HG03469 (cell line): ENCODE data around the gene GNL1.

Source experiments
- ATAC-seq: cut with Tn5 transposase; IDR thresholded peaks from one replicate; pipeline ENCODE4 v1.9.1; 2021; ENCODE audit warnings: mild to moderate bottlenecking, moderate library complexity, moderate number of reproducible peaks; ENCODE audit not compliant: unreplicated experiment

Gene GNL1

DNA sequence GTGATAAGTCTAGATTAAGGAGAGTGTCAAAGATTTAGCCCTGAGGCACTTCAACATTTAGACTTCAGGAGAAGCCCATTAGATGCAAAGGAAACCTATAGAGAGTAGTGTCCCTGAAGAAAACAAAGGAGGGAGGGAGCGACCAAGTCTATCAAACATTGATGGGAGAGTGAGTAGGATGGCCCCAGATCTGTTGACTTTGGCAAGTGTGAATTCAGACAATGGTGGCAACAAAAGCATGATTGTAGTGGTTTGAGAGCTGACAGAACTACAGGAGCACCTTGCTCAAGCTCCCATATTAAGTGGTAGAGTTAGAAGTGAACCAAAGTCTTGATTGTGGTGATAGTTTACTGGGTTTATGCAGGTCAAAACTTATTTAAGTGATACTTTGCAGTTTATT, 14.0 kb upstream of the GNL1 start:
- no peak for ATAC-seq

DNA sequence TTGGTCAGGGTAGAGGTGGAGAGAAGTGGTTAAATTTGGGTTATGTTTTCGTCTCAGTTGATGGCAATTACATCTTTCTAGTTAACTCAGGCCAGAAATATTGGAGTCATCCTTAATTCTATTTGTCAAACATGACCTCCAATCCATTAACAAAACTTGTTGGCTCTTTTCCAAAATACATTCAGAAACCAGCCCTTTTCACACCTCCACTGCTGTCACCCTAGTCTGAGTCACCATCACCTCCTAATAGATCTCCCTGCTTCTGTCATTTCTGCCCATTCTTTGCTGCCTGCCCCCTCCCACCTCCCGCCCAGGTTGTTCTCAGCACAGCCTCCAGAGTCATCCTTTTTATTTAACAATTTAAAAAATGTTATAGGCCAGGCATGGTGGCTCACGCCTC, 12.0 kb upstream of the GNL1 start:
- ATAC-seq: no peak

DNA sequence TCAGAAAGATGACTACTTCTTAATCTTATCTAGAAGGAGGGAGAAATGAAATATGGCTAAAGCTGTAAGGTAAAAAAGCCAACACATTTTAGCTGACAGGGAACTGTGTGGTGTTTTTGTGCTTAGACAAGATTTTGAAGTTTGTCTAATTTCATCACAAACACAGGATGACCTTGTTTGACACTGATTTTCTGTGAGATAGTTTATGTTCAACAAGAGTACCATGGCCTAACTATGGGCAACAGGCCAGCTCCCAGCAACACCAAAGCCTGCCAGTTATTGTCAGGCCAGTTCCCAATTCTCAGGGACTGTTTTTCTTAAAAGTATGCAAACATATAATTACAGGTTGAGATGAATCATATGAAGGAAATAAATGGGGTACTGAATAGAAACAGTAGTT, 9.5 kb upstream of the GNL1 start:
- no peak for ATAC-seq

DNA sequence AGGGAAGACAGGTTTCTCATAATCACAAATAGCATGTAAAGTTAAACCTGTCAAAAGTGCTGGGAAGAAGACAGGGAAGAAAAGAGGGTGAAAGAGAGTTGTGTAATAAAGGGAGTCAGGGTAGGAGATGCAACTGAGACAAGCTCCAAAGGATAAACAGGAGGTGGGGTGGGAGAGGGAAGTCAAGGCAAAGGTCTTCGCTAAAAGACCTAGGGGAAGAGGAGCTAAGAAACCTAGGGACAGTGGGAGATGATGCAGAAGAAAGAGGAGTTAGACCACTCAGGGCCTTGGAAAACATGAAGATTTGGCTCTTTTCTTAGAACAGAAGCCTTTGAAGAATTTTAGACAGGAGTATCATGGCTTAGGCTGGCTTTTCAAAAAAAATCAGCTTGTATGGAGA, 7.8 kb upstream of the GNL1 start:
- ATAC-seq: no peak

DNA sequence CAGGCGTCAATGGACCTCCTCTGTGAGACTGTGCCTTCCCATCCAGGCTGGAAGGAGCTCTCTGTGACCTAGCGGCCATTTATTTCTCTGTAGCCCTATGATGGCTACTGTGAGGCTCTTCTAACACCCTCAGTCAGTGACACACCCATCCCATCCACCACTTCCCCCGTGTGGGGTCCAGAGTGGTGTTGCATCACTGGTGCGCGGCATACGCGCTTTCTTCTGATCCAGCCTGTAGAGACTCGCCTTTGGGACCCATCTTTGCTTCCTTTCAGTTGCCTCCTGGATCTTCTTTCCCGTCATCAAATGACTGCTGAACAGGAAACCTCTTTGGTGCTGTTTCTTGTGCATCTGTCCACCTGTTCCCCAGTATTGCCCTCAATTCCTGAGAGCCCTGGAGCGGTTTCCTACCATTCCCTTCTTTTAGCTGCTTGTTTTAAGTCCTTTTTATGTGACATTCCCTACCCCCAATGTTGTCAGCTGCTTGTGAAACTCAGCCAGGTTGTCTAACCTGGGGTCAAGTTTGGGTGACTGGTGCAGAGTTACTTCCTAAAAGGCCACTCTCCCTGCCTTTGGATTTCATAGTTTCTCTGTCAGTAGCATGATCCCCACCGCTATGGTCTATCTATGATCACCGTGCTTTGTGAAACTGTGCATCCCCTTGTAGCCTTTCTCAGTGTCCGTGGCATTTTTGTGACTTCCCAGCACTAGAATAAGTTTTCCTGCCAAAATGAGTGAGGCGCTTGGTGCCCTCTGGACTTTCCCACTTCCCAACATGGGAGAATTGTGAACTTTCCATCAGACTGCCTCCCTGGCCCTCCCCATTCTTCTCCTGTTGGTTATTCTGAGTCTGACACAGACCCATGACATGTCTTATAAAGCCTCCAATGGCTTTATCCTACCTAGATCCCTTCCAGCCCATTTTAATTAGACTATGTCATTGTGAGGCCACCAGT, 6.5 kb upstream of the GNL1 start:
- ATAC-seq: no peak

DNA sequence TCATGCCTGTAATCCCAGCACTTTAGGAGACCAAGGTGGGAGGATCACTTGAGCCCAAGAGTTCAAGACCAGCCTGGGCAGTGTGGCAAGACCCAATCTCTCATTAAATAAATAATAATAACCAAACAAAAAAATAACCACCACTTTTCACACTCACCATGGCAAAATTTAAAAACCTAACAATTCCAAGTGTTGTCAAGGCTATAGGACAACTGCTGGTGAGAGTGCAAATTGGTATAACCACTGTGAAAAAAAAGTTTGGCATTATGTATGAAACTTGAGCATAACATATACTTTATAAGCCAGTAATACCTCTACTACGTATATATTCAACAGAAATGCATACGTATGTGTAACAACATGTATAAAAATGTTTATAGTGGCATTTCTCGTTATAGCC, 4.6 kb upstream of the GNL1 start:
- no peak for ATAC-seq

DNA sequence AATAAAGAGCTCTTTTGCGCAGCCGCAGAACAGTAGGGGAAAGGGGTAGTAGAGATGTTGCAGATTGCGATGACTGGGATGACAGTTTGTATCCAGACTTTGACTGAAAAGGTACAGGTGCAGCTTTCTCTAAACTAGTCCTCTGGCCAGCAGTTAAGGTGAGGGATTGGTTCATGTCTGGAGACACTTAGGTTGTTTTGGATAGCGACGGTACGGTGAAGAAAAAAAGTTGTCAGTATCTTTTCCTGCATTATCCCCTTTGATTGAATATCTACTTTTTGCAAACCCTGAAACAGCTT, 1.3 kb upstream of the GNL1 start:
- no peak for ATAC-seq

DNA sequence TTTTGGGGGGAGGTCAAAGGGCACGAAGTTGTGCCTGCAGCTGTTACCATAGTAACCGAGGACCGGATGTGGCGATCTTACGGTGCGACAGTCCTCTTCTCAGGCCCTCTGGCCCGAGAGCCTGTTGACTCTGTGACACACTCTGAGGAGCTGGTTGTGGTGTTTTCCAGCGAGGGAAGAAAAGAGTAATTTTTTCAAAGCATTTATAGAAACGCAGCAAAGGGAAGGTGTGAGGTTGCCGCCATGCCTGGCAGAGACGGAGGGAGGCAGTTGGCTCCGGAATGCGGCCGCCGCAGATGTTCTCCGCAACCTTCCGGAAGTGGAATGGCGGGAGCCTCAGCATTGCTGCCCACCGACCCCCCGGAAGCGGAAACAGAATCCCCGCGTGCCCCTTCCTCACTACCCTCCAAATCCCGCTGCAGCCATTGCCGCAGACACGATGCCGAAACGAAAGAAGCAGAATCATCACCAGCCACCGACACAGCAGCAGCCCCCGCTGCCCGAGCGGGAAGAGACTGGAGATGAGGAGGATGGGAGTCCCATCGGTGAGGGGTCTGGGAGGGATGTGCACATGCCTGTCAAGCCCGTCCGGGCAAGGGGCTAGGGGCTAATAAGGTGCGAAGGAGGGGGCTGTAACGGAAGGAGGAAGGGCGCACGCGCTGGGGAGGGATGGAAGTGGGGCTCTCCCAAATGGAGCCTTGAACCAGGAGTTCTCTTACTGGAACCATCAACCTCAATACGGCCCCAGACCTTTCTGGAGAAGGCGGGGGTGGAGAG, 805 bp upstream of the GNL1 start, which contains the start of gene PRR3:
TSS of gene PRR3 (plus strand) at position 390 of the 777 bp plus-strand sequence. CDS start at position 440, 50 bp downstream.
- ATAC-seq: no peak

DNA sequence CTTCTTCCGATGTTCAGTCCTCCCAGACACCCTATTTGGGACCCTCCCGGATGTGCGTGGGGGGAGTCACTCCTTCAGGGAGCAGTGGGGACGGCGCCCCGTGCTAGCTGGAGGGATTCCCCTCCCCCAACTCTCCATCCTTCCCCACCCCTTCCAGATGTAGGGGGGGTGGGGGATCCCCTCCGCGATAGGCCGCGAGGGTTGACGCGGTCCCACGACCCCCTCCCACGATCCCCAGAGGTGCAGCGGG, 548 bp downstream of the GNL1 start:
- no peak for ATAC-seq

DNA sequence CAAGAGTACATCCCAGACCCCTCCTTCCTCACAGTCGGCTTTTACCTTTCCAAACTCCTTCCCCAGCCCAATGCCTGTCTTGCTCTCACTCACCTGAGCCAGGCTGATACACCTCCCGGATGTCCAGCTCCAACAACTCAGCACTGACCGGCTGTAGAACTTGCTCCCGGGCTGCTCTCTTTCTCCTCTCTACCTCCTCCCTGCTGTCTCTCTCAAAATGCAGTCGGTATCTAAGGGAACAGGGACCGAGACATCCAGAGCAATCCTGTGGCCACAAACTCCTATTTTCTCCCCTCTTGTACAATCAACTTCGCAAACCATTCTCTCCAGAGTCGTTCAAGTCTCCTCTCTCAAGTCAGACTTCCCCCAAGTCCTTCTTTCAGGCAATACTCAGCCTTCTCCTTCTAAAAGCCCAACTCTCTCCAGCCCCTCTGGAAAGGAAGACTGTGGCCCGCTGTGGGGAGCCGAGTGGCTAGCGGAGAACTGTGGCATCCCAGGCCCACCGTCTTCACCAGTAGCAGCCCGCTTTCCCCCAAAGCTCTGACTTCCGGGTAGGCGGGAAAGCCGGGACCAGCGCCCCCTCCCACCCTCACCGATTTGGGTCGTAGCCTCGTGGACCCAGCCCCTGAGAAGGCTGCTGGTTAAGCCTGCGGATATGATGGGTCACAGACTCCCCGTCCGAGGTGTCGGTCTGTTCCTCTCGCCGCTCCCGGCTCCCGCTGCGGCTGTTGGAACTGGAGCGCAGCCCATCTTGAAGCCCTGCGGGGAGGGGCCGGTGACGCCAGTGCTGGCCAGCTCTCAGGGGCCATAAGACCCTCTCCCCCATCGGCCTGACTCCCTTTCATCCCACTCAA, 1.1 kb downstream of the GNL1 start:
- no peak for ATAC-seq

DNA sequence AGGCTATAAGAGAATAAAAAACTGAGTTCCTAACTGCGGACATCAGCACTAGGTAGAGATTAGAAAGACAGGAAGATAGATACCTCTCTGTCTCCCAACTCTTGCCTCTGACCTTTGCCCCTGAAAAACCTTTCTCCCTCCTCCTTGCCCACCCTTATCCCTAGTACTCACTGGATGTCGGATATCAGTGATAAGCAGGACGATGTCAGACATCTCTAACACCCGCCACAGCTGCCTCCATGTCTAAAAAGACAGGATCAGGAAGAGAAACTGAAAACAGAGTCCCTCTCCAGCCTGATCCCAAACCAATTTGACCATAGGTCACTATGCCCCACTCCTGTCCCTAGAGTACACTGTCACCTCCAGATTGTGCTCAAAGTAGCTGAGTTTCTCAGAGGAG, 1.9 kb downstream of the GNL1 start:
- ATAC-seq: no peak

DNA sequence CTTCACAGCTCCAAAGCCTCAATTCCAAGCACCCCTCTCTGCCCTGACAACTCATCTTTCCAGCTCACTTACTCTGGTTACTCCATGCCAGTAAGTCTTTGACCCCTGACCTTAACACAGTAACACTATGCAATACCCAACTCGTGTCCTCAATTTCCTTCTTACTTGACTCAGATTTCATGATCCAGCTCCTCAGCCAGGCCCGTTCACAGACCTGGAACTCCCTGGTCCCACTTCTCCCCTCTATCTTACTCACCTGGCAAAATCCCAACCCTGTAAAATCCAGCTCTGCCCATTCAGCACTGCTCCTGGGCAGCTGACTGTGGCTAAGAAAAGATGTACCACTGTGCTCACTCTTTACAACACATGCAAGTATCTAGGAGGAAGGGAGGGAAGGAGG, 7.9 kb downstream of the GNL1 start:
- no peak for ATAC-seq

DNA sequence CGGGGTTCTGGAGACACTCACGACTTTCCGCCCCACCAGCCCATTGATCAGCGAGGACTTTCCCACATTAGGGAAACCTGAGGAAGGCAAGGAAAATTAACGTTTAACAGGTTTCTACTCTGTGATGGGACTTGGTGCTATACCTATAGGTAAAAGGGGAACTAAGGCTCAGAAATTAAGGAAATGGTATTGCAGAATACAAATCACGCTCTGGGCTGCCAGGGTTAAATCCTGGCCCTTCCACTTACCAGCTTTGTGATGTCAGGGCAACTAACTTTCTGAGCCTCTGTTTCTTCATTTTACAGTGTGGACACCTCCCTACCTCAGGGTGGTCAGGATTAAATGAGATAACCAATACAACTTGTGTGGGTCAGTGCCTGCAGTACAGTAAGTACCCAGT, 8.8 kb downstream of the GNL1 start:
- ATAC-seq: no peak

DNA sequence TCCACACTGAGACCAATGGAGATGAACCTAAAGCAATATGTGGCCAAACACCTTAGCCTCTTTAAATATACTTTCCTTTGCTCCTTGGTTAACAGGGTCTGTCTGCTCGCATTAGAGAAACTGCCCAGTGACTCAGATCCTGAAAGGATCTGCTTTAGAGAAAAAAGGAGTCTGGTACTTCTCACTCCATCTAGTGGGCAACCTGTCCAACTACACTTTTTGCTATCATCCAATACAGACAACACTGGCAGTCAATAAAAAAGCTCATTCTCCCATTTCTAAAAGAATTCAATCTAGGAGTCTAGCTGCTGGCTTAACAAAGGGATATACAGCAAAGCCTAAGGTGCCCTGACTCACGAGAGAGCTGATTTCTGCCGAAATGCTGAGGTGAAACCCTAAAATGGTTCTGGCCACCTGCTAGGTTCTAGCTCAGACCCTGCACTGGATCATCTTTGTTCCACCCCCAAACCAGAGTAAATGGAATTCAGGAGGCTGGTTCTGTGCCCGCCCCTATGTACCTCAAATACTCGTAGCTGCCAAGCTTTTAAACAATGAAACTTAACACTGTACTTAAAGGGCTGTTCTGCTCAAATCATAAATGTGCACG, 11.5 kb downstream of the GNL1 start:
- no peak for ATAC-seq

DNA sequence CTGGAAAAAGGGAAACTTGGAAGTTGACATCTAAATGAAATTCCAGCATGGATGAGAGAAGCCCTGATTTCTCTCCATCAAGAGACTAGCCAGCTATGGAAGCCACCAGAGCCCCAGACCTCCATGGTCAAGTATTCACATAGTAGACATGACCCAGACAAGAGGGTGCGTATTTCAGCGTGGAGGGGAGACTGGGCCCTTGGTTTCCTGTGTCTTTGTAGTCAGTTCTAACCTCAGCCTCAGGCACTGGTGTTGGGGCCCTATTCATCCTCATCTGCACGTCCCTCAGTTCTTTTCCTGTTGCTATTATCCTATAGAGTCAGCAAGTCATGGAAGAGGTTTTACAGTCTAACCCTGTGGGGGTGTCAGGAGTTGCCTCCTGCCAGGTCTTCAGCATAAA, 12.5 kb downstream of the GNL1 start:
- ATAC-seq: no peak

DNA sequence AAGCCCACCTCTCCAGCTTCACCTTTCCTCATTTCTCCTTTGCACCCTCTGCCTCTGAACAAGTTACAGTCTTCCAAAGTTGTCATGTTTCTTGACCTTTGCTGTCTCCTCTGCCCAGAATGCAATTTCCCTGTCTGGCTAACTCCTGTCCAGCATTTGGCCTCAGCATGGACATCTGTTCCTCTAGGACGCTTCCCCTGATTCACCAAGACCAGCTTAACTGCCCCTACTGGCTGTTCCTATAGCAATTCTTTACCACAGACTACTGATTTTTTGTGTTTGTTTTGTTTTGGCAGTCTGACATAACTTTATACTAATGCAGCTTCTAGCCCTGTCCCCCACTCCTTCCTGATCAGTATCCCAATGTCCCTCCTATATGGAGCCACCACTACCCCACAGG, 13.4 kb downstream of the GNL1 start:
- ATAC-seq: no peak

DNA sequence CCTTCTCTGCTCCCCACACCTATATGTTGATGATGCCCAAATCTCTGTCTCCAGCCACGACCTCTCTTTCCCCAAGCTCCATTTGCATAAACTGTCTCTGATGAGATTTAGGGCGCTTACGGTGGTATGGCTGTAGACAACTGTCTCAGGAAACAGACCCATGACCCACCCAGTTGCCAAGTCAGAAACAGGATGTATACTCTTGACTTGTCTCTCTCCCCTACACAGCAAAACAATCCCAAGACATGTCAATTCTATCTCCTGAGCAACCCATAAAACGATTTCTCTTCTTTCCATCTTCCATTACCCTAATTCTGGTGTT, 13.9 kb downstream of the GNL1 start:
- no peak for ATAC-seq

DNA sequence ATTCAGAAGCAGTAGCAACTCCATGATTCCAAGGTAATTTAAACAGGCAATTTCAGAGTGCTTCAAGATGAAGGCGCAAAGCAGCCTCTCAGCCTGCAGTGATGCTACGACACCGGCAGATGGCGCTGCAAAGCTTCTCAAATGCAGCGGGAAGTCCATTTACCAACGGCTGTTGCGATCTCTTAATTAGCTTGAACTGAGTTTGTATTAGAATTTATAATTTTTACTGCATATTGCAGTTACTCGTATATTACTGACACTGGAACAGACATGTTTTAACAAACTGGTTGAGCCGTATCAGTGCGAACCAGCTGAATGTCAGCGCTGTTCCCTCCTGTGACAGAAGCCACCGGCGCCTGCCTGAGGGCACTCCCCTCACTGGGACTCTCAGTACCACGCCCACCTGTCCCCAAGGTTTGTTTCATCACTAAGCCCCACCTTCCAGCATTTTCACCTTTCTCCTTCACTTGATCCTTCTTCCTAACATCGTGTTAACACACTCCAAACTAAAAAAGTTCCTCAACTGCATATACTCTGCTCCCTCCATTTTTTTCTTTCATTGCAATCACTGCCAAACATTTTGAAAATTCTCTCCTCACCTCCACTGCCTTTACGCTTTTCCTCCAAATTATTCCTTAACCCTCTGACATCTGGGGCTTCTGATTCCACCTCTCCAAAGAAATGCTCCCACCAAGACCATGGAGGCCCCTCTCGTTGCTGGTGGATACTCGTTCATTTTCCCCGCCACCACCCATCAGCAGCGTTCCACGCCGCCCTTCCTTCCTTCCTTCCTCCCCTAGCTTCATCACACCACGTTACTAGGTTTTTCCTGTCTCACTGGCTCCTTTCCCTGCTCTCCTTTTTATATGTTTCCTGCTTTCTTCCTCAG, 14.5 kb downstream of the GNL1 start:
- ATAC-seq: no peak

DNA sequence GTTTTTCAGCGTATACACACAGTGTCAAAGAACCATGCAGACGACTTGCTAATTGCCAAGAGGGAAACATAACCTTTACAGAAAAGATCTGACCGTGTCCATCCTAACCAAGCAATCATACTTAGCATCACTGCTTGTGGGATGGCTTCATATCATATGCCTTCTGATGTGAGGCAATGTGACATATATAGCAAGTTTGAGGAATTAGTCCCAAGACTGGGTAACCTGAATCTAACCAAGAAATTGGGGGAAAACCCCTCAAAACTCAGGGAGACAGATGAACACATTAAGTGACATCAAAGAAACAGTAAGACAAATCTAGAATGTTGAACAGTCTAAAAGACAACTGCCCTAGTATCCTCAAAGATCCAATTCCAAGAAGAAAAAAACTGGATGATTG, 18.4 kb downstream of the GNL1 start:
- no peak for ATAC-seq
